ENCODE results near the gene TMEM184A. TPM values are rescaled to one million over a fixed set of nuclear protein-coding genes. Genes with fewer than 3 reads are reported as not detected.

Gene TMEM184A
- total and polyA plus RNA-seq, 2 of the 13 experiments (the other 11 are each of a cell fraction or from before 2014, with no cell fraction given): 9.5 to 20.4 TPM

- Histone ChIP-seq H3K27me3 (ENCODE audit: control insufficient read depth in 1 of 2, insufficient read depth in 2 of 2, low read length in 2 of 2) (no peaks in the 10 kb centered on the region), H3K9ac (ENCODE audit: insufficient read depth, low read depth, low read length) (no peak overlapping the region), H3K4me3 (replicated peaks in 1 of 3; ENCODE audit: insufficient read depth in 1 of 3, low read depth in 2 of 3, low read length in 3 of 3) (no peak overlapping the region), H4K20me1 (ENCODE audit: insufficient read depth, low read length) (no peaks in the 10 kb centered on the region), H3K27ac (ENCODE audit: extremely low read length, insufficient read depth, low read length) (no peak overlapping the region), H3K79me2 (ENCODE audit: insufficient read depth, low read length) (no peaks in the 10 kb centered on the region), H3K4me1 (ENCODE audit: insufficient read depth, low read length) (no peaks in the 10 kb centered on the region), H3K4me2 (ENCODE audit: low read depth, low read length) (no peak overlapping the region), H3K9me3 (ENCODE audit: low read length) (no peaks in the 10 kb centered on the region), H3K36me3 (replicated peaks in 1 of 2; ENCODE audit: control insufficient read depth in 1 of 2, insufficient read depth in 2 of 2, low read length in 2 of 2) (peaks cover 22 to 47% of the 10 kb centered on the region in 2 experiments; a peak in 4 of 5 replicates), H2AFZ (ENCODE audit: low read length) (no peak overlapping the region)
- intact Hi-C loops (cut with micrococcal nuclease; ENCODE audit: unreplicated experiment) (no loop called here), in situ Hi-C loops (cut with HindIII; ENCODE audit: extremely low pct_ligation_motif_present, low pct_unique_long_range_greater_than_20kb) (no loop called here)
- no TSS peak for BruUV-seq (replicated peaks)
- CTCF ChIA-PET (ENCODE audit: low intra/inter-chr PET ratio, low total read pairs): no interaction called here
- FAIRE-seq: no peak
- TF ChIP-seq FUBP1 (CRISPR knock-in tag; IDR thresholded peaks at IDR 0.05; ENCODE audit: borderline replicate concordance) (no peak), ZNF430 (CRISPR knock-in tag; IDR thresholded peaks at IDR 0.05) (no peak), RBFOX2 (IDR thresholded peaks at IDR 0.05; ENCODE audit: low read depth, low read length) (0 out of 2 replicates have a peak, but pooled peaks have one; percentile 45)
- DNase-seq (ENCODE audit: low spot score): no peak
- WGBS (ENCODE audit: low lambda C conversion rate): 89% methylated on average over 15 of the region's 25 CpGs
- POLR2A ChIA-PET: no interaction called here
- no peak for ATAC-seq
Observed at GRCh38 chr7:1494447-1494846, 61.6 kb downstream of the TMEM184A start.

GRCh38 chr7:1493571-1493970 lies 62.4 kb downstream of the TMEM184A start:
- Histone ChIP-seq H3K4me2 (ENCODE audit: low read depth, low read length) (no peak overlapping the region), H3K79me2 (ENCODE audit: insufficient read depth, low read length) (no peaks in the 10 kb centered on the region), H3K36me3 (replicated peaks in 1 of 2; ENCODE audit: control insufficient read depth in 1 of 2, insufficient read depth in 2 of 2, low read length in 2 of 2) (peaks cover 23 to 54% of the 10 kb centered on the region in 2 experiments; a peak in 4 of 5 replicates), H2AFZ (ENCODE audit: low read length) (no peak overlapping the region), H3K4me1 (ENCODE audit: insufficient read depth, low read length) (no peaks in the 10 kb centered on the region), H3K27me3 (ENCODE audit: control insufficient read depth in 1 of 2, insufficient read depth in 2 of 2, low read length in 2 of 2) (no peaks in the 10 kb centered on the region), H3K27ac (ENCODE audit: extremely low read length, insufficient read depth, low read length) (no peak overlapping the region), H3K9me3 (ENCODE audit: low read length) (no peaks in the 10 kb centered on the region), H3K4me3 (replicated peaks in 1 of 3; ENCODE audit: insufficient read depth in 1 of 3, low read depth in 2 of 3, low read length in 3 of 3) (no peak overlapping the region), H3K9ac (ENCODE audit: insufficient read depth, low read depth, low read length) (no peak overlapping the region), H4K20me1 (ENCODE audit: insufficient read depth, low read length) (no peaks in the 10 kb centered on the region)
- DNase-seq (ENCODE audit: low spot score) (no peak), ATAC-seq (no peak), FAIRE-seq (no peak)
- ChIA-PET POLR2A (no interaction called here), CTCF (ENCODE audit: low intra/inter-chr PET ratio, low total read pairs) (no interaction called here)
- intact Hi-C loops (cut with micrococcal nuclease; ENCODE audit: unreplicated experiment): no loop called here
- in situ Hi-C loops (cut with HindIII; ENCODE audit: extremely low pct_ligation_motif_present, low pct_unique_long_range_greater_than_20kb): no loop called here
- 89% methylated on average over 4 of the region's 26 CpGs for WGBS (ENCODE audit: low lambda C conversion rate)
- no TSS peak for BruUV-seq (replicated peaks)
- TF ChIP-seq RBFOX2 (IDR thresholded peaks at IDR 0.05; ENCODE audit: low read depth, low read length) (peak; percentile 35; the same call in 1 of the 2 replicates), AGO2 (optimal IDR thresholded peaks at IDR 0.05; ENCODE audit: low read depth, low read length) (peak; percentile 54), EED (CRISPR knock-in tag; IDR thresholded peaks at IDR 0.05) (no peak), TBX2 (CRISPR knock-in tag; IDR thresholded peaks at IDR 0.05; ENCODE audit: borderline replicate concordance) (no peak)

Measured in HepG2 (cell line).